Stimulated activated CD4-positive, alpha-beta T cell treated with anti-CD3 and anti-CD28 coated beads, TNF-alpha, amount 100 ng/mL, for 24 hours (primary cell): ENCODE data around the gene SLC34A3.

Experiments used
- DNase-seq, 3 experiments: peaks; one replicate each; pipeline ENCODE4 v3.0.0-alpha.2; 2020; ENCODE audit warnings: low read depth in 3 of 3

Gene SLC34A3

GRCh38 chr9:137217276-137218211, 13.2 kb upstream of the SLC34A3 start:
- DNase-seq = no peak

- no peak for DNase-seq
Measured at GRCh38 chr9:137218212-137218753, 12.4 kb upstream of the SLC34A3 start.

- no peak for DNase-seq
Measured at GRCh38 chr9:137218754-137219271, 11.9 kb upstream of the SLC34A3 start.

- DNase-seq = no peak
Measured at GRCh38 chr9:137219757-137220316, 10.9 kb upstream of the SLC34A3 start.

GRCh38 chr9:137220317-137221094, 10.2 kb upstream of the SLC34A3 start:
- no peak for DNase-seq

GRCh38 chr9:137221095-137221505, 9.6 kb upstream of the SLC34A3 start:
- no peak for DNase-seq

GRCh38 chr9:137221506-137222111, 9.1 kb upstream of the SLC34A3 start:
- DNase-seq = peak in 1 of 3 experiments; percentile 22

- peak in 1 of 3 experiments; percentile 21 for DNase-seq
Measured at GRCh38 chr9:137222190-137223077, 8.3 kb upstream of the SLC34A3 start, which contains the start of gene RNF208. RNF208 (minus strand) TSS chr9:137222240; CDS start chr9:137221212, 1,028 bp downstream.

- peak; percentile 97 to 98 (median 97) for DNase-seq
Measured at GRCh38 chr9:137223078-137223970, 7.4 kb upstream of the SLC34A3 start.

- peak in 1 of 3 experiments; percentile 20 for DNase-seq
Measured at GRCh38 chr9:137224830-137225694, 5.6 kb upstream of the SLC34A3 start, which contains the start of gene CYSRT1. CYSRT1 (plus strand) TSS chr9:137225174; CDS start chr9:137225622, 448 bp downstream.

GRCh38 chr9:137225699-137226331, 4.9 kb upstream of the SLC34A3 start:
- no peak for DNase-seq

GRCh38 chr9:137226338-137227053, 4.2 kb upstream of the SLC34A3 start:
- DNase-seq = no peak

GRCh38 chr9:137227054-137227852, 3.4 kb upstream of the SLC34A3 start, which contains the start of gene RNF224:
RNF224 (plus strand) TSS chr9:137227502; CDS start chr9:137228336, 834 bp downstream.
- DNase-seq = peak; percentile 64 to 83 (median 66)

GRCh38 chr9:137227853-137228505, 2.7 kb upstream of the SLC34A3 start:
- no peak for DNase-seq

GRCh38 chr9:137228506-137228967, 2.2 kb upstream of the SLC34A3 start:
- DNase-seq = no peak
